Ishikawa (cell line): ENCODE results near the gene MOB3B.

Experiments
- CEBPB ChIP-seq: IDR thresholded peaks from 2 replicates; pipeline ENCODE4 v1.6.1; 2012
- CREB1 ChIP-seq: IDR thresholded peaks from 2 replicates; pipeline ENCODE4 v1.6.1; 2012; ENCODE audit warnings: low read depth
- EGR1 ChIP-seq: IDR thresholded peaks from 2 replicates; pipeline ENCODE4 v1.6.1; 2012
- EP300 ChIP-seq: IDR thresholded peaks from 2 replicates; pipeline ENCODE4 v1.6.1; 2012; ENCODE audit warnings: borderline replicate concordance
- FOXM1 ChIP-seq: IDR thresholded peaks from 2 replicates; pipeline ENCODE4 v1.6.1; 2012; ENCODE audit warnings: low read depth, borderline replicate concordance
- MAX ChIP-seq: IDR thresholded peaks from 2 replicates; pipeline ENCODE4 v1.6.1; 2012
- NFIC ChIP-seq: IDR thresholded peaks from 2 replicates; pipeline ENCODE4 v1.6.1; 2012
- RAD21 ChIP-seq: IDR thresholded peaks from 2 replicates; pipeline ENCODE4 v1.6.1; 2012; ENCODE audit warnings: low read depth
- REST ChIP-seq: IDR thresholded peaks from 2 replicates; pipeline ENCODE4 v1.6.1; 2012; ENCODE audit warnings: low read depth, mild to moderate bottlenecking
- TAF1 ChIP-seq: IDR thresholded peaks from 2 replicates; pipeline ENCODE4 v1.6.1; 2012; ENCODE audit warnings: low read depth, mild to moderate bottlenecking
- TCF12 ChIP-seq: IDR thresholded peaks from 2 replicates; pipeline ENCODE4 v1.6.1; 2012; ENCODE audit warnings: low read depth
- TEAD4 ChIP-seq: IDR thresholded peaks from 2 replicates; pipeline ENCODE4 v1.6.1; 2012
- YY1 ChIP-seq: IDR thresholded peaks from 2 replicates; pipeline ENCODE4 v1.6.1; 2012; ENCODE audit warnings: low read depth
- ZBTB7A ChIP-seq: IDR thresholded peaks from 2 replicates; pipeline ENCODE4 v1.6.1; 2012; ENCODE audit warnings: low read depth
- TF ChIP-seq, protein P1 (sequence below): IDR thresholded peaks from 2 replicates; pipeline ENCODE4 v1.6.1; 2012

Gene MOB3B

GRCh38 chr9:27382308-27382707 is 147.3 kb downstream of the MOB3B start:
- TF ChIP-seq TCF12: no peak
- no peak for TF ChIP-seq ZBTB7A
- TF ChIP-seq EP300: no peak
- no peak for TF ChIP-seq MAX
- TF ChIP-seq NFIC: no peak
- TF ChIP-seq RAD21: no peak
- TF ChIP-seq YY1: no peak
- no peak for TF ChIP-seq EGR1
- TF ChIP-seq, protein P1, sequence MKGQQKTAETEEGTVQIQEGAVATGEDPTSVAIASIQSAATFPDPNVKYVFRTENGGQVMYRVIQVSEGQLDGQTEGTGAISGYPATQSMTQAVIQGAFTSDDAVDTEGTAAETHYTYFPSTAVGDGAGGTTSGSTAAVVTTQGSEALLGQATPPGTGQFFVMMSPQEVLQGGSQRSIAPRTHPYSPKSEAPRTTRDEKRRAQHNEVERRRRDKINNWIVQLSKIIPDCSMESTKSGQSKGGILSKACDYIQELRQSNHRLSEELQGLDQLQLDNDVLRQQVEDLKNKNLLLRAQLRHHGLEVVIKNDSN: no peak
- no peak for TF ChIP-seq TEAD4
- no peak for TF ChIP-seq TAF1
- TF ChIP-seq FOXM1: no peak
- TF ChIP-seq CREB1: no peak
- no peak for TF ChIP-seq CEBPB

GRCh38 chr9:27379311-27380251 is 150.0 kb downstream of the MOB3B start:
- TF ChIP-seq FOXM1: no peak
- TF ChIP-seq EGR1: no peak
- no peak for TF ChIP-seq EP300
- no peak for TF ChIP-seq TCF12
- no peak for TF ChIP-seq REST
- no peak for TF ChIP-seq MAX
- no peak for TF ChIP-seq CEBPB
- no peak for TF ChIP-seq YY1
- no peak for TF ChIP-seq CREB1
- TF ChIP-seq TAF1: no peak

GRCh38 chr9:27377811-27378456 is 151.7 kb downstream of the MOB3B start:
- TF ChIP-seq REST: no peak
- no peak for TF ChIP-seq RAD21
- no peak for TF ChIP-seq EP300
- no peak for TF ChIP-seq FOXM1
- TF ChIP-seq NFIC: no peak
- no peak for TF ChIP-seq TCF12
- no peak for TF ChIP-seq CREB1
- TF ChIP-seq TEAD4: no peak
- no peak for TF ChIP-seq CEBPB
- no peak for TF ChIP-seq TAF1
- no peak for TF ChIP-seq ZBTB7A
- TF ChIP-seq, protein P1: no peak
- no peak for TF ChIP-seq MAX
- TF ChIP-seq YY1: no peak
- no peak for TF ChIP-seq EGR1

DNA sequence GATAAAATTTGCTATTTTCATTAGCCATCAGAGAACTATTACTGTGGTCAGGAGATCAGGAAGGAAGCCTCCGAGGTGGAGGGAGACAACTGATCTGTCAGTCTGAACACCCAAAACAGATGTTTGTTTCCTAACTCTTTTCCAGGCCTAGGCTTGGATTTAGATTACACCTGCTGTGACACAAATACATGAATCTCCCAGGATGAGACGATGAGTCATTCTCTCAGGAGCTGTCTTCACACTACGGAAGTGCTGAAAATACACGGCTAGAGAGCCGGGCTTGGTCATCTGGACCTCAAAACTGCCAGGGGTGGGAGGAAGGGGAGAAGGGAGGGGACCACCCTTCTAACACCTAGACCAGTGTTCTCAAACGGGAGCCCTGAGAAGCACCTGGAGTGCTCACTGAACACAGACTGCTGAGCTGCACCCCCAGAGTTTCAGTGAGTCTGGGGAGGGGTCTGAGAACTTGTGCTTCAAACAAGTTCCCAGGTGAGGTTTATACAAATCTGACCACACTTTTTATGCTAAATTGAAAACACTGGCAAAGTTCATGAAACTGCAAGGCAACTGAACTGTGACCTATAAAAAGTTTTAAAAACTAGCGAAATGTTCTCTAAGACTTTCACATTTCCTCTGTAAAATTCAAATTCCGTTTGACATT is 152.3 kb downstream of the MOB3B start:
- no peak for TF ChIP-seq MAX
- no peak for TF ChIP-seq TCF12
- TF ChIP-seq EP300: no peak
- TF ChIP-seq YY1: no peak
- no peak for TF ChIP-seq CEBPB
- TF ChIP-seq CREB1: no peak
- TF ChIP-seq EGR1: no peak
- TF ChIP-seq ZBTB7A: no peak
- TF ChIP-seq TEAD4: no peak
- TF ChIP-seq FOXM1: no peak
- TF ChIP-seq RAD21: no peak
- TF ChIP-seq TAF1: no peak
- no peak for TF ChIP-seq REST
- no peak for TF ChIP-seq NFIC
- TF ChIP-seq, protein P1: no peak
